Upper lobe of left lung (tissue), 4 donors: Measurements from ENCODE around the gene CDK4.

ENCODE experiments used
- CTCF ChIP-seq, 6 experiments: fragments of 450-650 bp in 4 of 6; fragments of 200-600 bp in 2 of 6; sonication (generic) in 2 of 6; IDR thresholded peaks; one replicate each; pipeline ENCODE4 v1.5.1; 2016 to 2019; ENCODE audit warnings: antibody characterized with exemption in 6 of 6
- POLR2A ChIP-seq, 4 donors: fragments of 450-650 bp; IDR thresholded peaks; one replicate each; pipeline ENCODE4 v1.5.1; 2016 to 2017; ENCODE audit warnings: antibody characterized with exemption in 4 of 4, mild to moderate bottlenecking in 2 of 4

DNA sequence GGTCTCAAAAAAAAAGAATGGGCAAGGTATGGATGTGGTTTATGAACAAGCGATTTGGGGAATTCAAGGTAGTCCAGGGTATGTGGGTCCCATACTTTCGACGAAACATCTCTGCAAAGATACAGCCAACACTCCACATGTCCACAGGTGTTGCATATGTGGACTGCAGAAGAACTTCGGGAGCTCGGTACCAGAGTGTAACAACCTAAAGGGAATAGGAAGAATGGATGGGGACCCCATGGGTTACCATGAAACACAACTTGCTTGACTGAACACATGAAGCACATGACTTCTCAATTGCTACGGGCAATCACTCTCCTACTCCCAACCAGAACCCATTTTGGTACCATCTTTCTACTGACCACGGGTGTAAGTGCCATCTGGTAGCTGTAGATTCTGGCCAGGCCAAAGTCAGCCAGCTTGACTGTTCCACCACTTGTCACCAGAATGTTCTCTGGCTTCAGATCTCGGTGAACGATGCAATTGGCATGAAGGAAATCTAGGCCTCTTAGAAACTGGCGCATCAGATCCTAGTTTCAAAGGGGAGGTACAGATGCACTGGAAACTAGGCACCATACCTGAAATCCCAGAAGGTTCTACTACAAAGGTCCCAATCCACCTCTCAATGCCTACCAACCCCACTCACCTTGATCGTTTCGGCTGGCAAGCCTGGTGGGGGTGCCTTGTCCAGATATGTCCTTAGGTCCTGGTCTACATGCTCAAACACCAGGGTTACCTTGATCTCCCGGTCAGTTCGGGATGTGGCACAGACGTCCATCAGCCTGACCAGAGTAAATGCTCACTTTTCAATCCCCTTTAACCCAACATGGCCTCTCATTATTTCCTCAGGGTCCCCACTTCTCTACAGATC, 1.3 kb downstream of the CDK4 start:
- no peak for TF ChIP-seq CTCF (IDR thresholded peaks at IDR 0.05)
- no peak for TF ChIP-seq POLR2A (IDR thresholded peaks at IDR 0.05)
